ENCODE measurements around the gene DPY19L3. TPM values are rescaled to one million over a fixed set of nuclear protein-coding genes. Genes with fewer than 3 reads are reported as not detected.
"Not testable (repeated sequence)": the region's sequence is repeated elsewhere in the genome, so short reads cannot be mapped to it uniquely, and the experiment has no call there.

The DPY19L3 gene
- total RNA-seq, 1 donor from 2014 or later = 115 TPM

DNA sequence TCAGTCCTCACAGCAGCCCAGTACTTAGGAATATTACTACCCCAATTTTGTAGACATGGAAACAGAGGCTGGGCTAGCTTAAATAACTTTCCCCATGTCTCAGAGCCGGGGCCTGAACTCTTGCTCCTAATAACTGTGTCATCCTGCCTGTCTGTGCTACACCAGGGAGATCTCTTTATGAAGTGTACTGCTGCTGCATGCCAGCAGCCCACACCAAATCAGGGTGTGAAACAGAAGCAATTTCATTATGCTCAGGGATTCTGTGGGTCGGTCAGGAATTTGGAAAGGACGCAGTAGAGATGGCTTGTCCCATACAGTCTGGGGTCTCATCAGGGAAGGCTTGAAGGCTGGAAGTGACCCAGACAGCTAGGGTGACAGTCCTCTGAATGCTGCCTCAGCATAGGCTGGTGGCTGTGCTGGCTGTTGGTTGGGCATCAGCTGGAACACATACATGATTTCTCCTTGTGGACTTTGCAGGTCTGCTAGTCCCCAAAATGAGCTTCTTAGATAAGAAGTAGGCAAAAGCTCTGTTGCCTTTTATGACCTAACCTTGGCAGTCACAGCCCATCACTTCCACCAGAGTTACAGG lies 37.5 kb upstream of the DPY19L3 start:
- no peaks in the 10 kb centered on the region for H3K27me3 ChIP-seq
- H3K4me3 ChIP-seq = no peak overlapping the region
- peak overlapping the region; percentile 4 to 46 for H3K27ac ChIP-seq
- DNase-seq (ENCODE audit: low spot score in 2 of 2) = no peak
- intact Hi-C loops (cut with DNase I) = no loop called here
- TF ChIP-seq, protein P1, sequence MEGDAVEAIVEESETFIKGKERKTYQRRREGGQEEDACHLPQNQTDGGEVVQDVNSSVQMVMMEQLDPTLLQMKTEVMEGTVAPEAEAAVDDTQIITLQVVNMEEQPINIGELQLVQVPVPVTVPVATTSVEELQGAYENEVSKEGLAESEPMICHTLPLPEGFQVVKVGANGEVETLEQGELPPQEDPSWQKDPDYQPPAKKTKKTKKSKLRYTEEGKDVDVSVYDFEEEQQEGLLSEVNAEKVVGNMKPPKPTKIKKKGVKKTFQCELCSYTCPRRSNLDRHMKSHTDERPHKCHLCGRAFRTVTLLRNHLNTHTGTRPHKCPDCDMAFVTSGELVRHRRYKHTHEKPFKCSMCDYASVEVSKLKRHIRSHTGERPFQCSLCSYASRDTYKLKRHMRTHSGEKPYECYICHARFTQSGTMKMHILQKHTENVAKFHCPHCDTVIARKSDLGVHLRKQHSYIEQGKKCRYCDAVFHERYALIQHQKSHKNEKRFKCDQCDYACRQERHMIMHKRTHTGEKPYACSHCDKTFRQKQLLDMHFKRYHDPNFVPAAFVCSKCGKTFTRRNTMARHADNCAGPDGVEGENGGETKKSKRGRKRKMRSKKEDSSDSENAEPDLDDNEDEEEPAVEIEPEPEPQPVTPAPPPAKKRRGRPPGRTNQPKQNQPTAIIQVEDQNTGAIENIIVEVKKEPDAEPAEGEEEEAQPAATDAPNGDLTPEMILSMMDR (IDR thresholded peaks at IDR 0.05) = no peak
- H3K36me3 ChIP-seq = peaks cover 3 to 15% of the 10 kb centered on the region in 2 donors
- no peaks in the 10 kb centered on the region for H3K9me3 ChIP-seq
- H3K4me1 ChIP-seq = peaks cover 0 to 15% of the 10 kb centered on the region in 2 donors

DNA sequence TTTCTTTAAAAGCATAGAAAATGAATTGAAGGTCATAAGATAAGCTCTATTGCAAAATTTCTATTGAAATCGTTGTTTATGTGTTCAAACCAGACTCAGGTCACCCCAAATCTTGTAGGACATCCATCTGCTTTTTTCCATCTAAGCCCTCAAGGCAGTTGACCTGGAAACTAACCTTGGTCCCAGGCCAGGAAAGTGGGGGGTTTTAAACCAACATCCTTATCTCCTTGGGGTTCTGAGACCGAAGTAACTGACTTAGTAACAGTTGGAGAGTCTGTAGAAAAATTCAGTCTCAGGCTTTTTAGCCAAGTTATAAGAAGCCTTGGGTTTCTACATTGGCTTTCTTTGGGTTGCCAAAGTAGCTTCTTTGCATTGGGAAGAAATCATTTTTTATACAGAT lies 36.8 kb upstream of the DPY19L3 start:
- peak overlapping the region; percentile 4 to 46 for H3K27ac ChIP-seq
- TF ChIP-seq, protein P1 (IDR thresholded peaks at IDR 0.05) = no peak
- H3K4me3 ChIP-seq = no peak overlapping the region
- H3K9me3 ChIP-seq = no peaks in the 10 kb centered on the region
- H3K36me3 ChIP-seq = peaks cover 3 to 15% of the 10 kb centered on the region in 2 donors
- no peaks in the 10 kb centered on the region for H3K27me3 ChIP-seq
- DNase-seq (ENCODE audit: low spot score in 2 of 2) = no peak
- peaks cover 0 to 13% of the 10 kb centered on the region in 2 donors for H3K4me1 ChIP-seq
- intact Hi-C loops (cut with DNase I) = no loop called here

- Histone ChIP-seq H3K27ac (peak overlapping the region; percentile 68 to 74), H3K9me3 (no peaks in the 10 kb centered on the region), H3K27me3 (no peaks in the 10 kb centered on the region), H3K4me1 (peaks cover 0 to 12% of the 10 kb centered on the region in 2 donors), H3K4me3 (no peak overlapping the region), H3K36me3 (peaks cover 6 to 31% of the 10 kb centered on the region in 2 donors)
- TF ChIP-seq, protein P1 (IDR thresholded peaks at IDR 0.05) = no peak
- intact Hi-C loops (cut with DNase I) = loop anchor here (2.0 to 5.0 kb wide), 2 partner anchors 20 to 34 kb away; partner anchors contain the start of gene DPY19L3
- DNase-seq (ENCODE audit: low spot score in 2 of 2) = no peak
Observed at GRCh38 chr19:32372726-32373517, 32.6 kb upstream of the DPY19L3 start.

- Histone ChIP-seq H3K27ac (peak overlapping the region; percentile 68 to 74), H3K36me3 (peaks cover 6 to 33% of the 10 kb centered on the region in 2 donors), H3K27me3 (no peaks in the 10 kb centered on the region), H3K9me3 (no peaks in the 10 kb centered on the region), H3K4me3 (no peak overlapping the region), H3K4me1 (peaks cover 0 to 12% of the 10 kb centered on the region in 2 donors)
- DNase-seq (ENCODE audit: low spot score in 2 of 2) = peak in 1 of 2 donors; percentile 71
- intact Hi-C loops (cut with DNase I) = loop anchor here (2.0 to 5.0 kb wide), 2 partner anchors 21 to 34 kb away; partner anchors contain the start of gene DPY19L3
- TF ChIP-seq, protein P1 (IDR thresholded peaks at IDR 0.05) = no peak
Observed at GRCh38 chr19:32373585-32374295, 31.8 kb upstream of the DPY19L3 start.

GRCh38 chr19:32374362-32374761 lies 31.2 kb upstream of the DPY19L3 start:
- intact Hi-C loops (cut with DNase I) = loop anchor here (5.0 kb wide), 1 partner anchor 33 kb away; the partner anchor contains the start of gene DPY19L3
- H3K27me3 ChIP-seq; H3K9me3 ChIP-seq; H3K4me3 ChIP-seq; DNase-seq (ENCODE audit: low spot score in 2 of 2): not testable (repeated sequence)
- H3K4me1 ChIP-seq = peaks cover 0 to 12% of the 10 kb centered on the region in 2 donors
- peak overlapping the region; percentile 40 to 47 for H3K27ac ChIP-seq
- H3K36me3 ChIP-seq = peaks cover 6 to 33% of the 10 kb centered on the region in 2 donors

Data from ascending aorta (tissue), 2 donors.